GM18867 (cell line): Measurements from ENCODE around the gene SKAP2.
"Not testable (repeated sequence)": the region's sequence is repeated elsewhere in the genome, so short reads cannot be mapped to it uniquely, and the experiment has no call there.

ENCODE experiments used
- ATAC-seq: cut with Tn5 transposase; IDR thresholded peaks from one replicate; pipeline ENCODE4 v1.9.1; 2021; ENCODE audit warnings: mild to moderate bottlenecking, moderate library complexity; ENCODE audit not compliant: unreplicated experiment

The SKAP2 gene

GRCh38 chr7:26857506-26858240 is 6.7 kb downstream of the SKAP2 start:
- no peak for ATAC-seq

GRCh38 chr7:26857170-26857505 is 7.3 kb downstream of the SKAP2 start:
- ATAC-seq: no peak

- ATAC-seq: no peak
Measured at GRCh38 chr7:26856176-26856985, 8.0 kb downstream of the SKAP2 start.

- ATAC-seq: no peak
Measured at GRCh38 chr7:26854876-26855855, 9.2 kb downstream of the SKAP2 start.

- ATAC-seq: no peak
Measured at GRCh38 chr7:26853788-26854393, 10.5 kb downstream of the SKAP2 start.

GRCh38 chr7:26850193-26850651 is 14.2 kb downstream of the SKAP2 start:
- ATAC-seq: no peak

GRCh38 chr7:26843705-26844104 is 20.7 kb downstream of the SKAP2 start:
- no peak for ATAC-seq

GRCh38 chr7:26842897-26843296 is 21.5 kb downstream of the SKAP2 start:
- no peak for ATAC-seq

GRCh38 chr7:26841003-26841739 is 23.2 kb downstream of the SKAP2 start:
- ATAC-seq: no peak

- not testable (repeated sequence) for ATAC-seq
Measured at GRCh38 chr7:26836793-26837192, 27.6 kb downstream of the SKAP2 start.

GRCh38 chr7:26815426-26815825 is 49.0 kb downstream of the SKAP2 start:
- no peak for ATAC-seq

GRCh38 chr7:26813432-26813831 is 51.0 kb downstream of the SKAP2 start:
- ATAC-seq: no peak

GRCh38 chr7:26794541-26794940 is 69.8 kb downstream of the SKAP2 start:
- no peak for ATAC-seq

- no peak for ATAC-seq
Measured at GRCh38 chr7:26792576-26792975, 71.8 kb downstream of the SKAP2 start.

GRCh38 chr7:26792006-26792405 is 72.4 kb downstream of the SKAP2 start:
- no peak for ATAC-seq

- ATAC-seq: no peak
Measured at GRCh38 chr7:26789481-26790184, 74.8 kb downstream of the SKAP2 start.

- ATAC-seq: no peak
Measured at GRCh38 chr7:26787701-26788100, 76.7 kb downstream of the SKAP2 start.

GRCh38 chr7:26784118-26784517 is 80.3 kb downstream of the SKAP2 start:
- no peak for ATAC-seq

- ATAC-seq: no peak
Measured at GRCh38 chr7:26782501-26782900, 81.9 kb downstream of the SKAP2 start.
